KMS-11 (cell line): ENCODE measurements around the gene ASH1L.
"Not testable (repeated sequence)": the region's sequence is repeated elsewhere in the genome, so short reads cannot be mapped to it uniquely, and the experiment has no call there.

Experiments
- H2AFZ ChIP-seq: fragments of 200-600 bp; sonication (generic); 2 replicates; pipeline ENCODE4 v1.6.1; 2016; ENCODE audit warnings: antibody characterized with exemption, mixed run types, low read depth
- H3K27ac ChIP-seq: fragments of 200-600 bp; sonication (generic); 2 replicates; pipeline ENCODE4 v1.6.1; 2016; ENCODE audit warnings: mild to moderate bottlenecking, mixed run types
- H3K27me3 ChIP-seq: fragments of 200-600 bp; sonication (generic); 2 replicates; pipeline ENCODE4 v1.6.1; 2017; ENCODE audit warnings: mild to moderate bottlenecking, low read depth, mixed run types, moderate library complexity; ENCODE audit not compliant: insufficient read depth
- H3K36me3 ChIP-seq: fragments of 200-600 bp; sonication (generic); 2 replicates; pipeline ENCODE4 v1.6.1; 2017; ENCODE audit warnings: mild to moderate bottlenecking, mixed run types; ENCODE audit not compliant: insufficient read depth
- H3K4me1 ChIP-seq: fragments of 200-600 bp; sonication (generic); 2 replicates; pipeline ENCODE4 v1.6.1; 2016; ENCODE audit warnings: mild to moderate bottlenecking, low read depth, mixed run types; ENCODE audit not compliant: poor library complexity, severe bottlenecking
- H3K4me2 ChIP-seq: fragments of 200-600 bp; sonication (generic); 2 replicates; pipeline ENCODE4 v1.7.0; 2016; ENCODE audit warnings: mild to moderate bottlenecking, mixed run types
- H3K4me3 ChIP-seq: fragments of 200-600 bp; sonication (generic); IDR thresholded peaks from 2 replicates; pipeline ENCODE4 v1.6.1; 2017; ENCODE audit warnings: low read depth, low read length, mixed read lengths; ENCODE audit not compliant: insufficient read depth
- H3K79me2 ChIP-seq: fragments of 200-600 bp; sonication (generic); 2 replicates; pipeline ENCODE4 v1.6.1; 2016; ENCODE audit warnings: low read depth, mixed run types; ENCODE audit not compliant: insufficient read depth
- H3K9ac ChIP-seq: fragments of 200-600 bp; sonication (generic); 2 replicates; pipeline ENCODE4 v1.6.1; 2016; ENCODE audit warnings: mild to moderate bottlenecking, mixed run types
- H4K20me1 ChIP-seq: fragments of 200-600 bp; sonication (generic); 2 replicates; pipeline ENCODE4 v1.6.1; 2016; ENCODE audit warnings: mild to moderate bottlenecking, mixed run types; ENCODE audit not compliant: insufficient read depth
- CTCF ChIP-seq: fragments of 200-600 bp; sonication (generic); conservative IDR thresholded peaks from 2 replicates; pipeline ENCODE4 v1.6.1; 2017; ENCODE audit warnings: low read depth, mild to moderate bottlenecking, antibody characterized with exemption, low read length, moderate library complexity, mixed read lengths

The ASH1L gene

GRCh38 chr1:155607708-155608107 lies 45.1 kb upstream of the ASH1L start:
- Histone ChIP-seq H3K9ac (no peak overlapping the region), H4K20me1 (no peaks in the 10 kb centered on the region), H2AFZ (no peak overlapping the region), H3K4me1 (peaks cover 3% of the 10 kb centered on the region), H3K4me2 (no peak overlapping the region), H3K27ac (no peak overlapping the region), H3K4me3 (no peak overlapping the region), H3K27me3 (no peaks in the 10 kb centered on the region), H3K36me3 (peaks cover 7% of the 10 kb centered on the region; the same call in 1 of the 2 replicates), H3K79me2 (no peaks in the 10 kb centered on the region)
- TF ChIP-seq CTCF: no peak

- H3K4me2 ChIP-seq, H2AFZ ChIP-seq, H3K4me3 ChIP-seq: not testable (repeated sequence)
These were observed 37.4 kb upstream of the ASH1L start for GRCh38 chr1:155599828-155600572.

GRCh38 chr1:155598842-155599331 lies 36.3 kb upstream of the ASH1L start:
- H3K36me3 ChIP-seq: no peaks in the 10 kb centered on the region
- H3K27ac ChIP-seq: no peak overlapping the region
- H3K79me2 ChIP-seq: no peaks in the 10 kb centered on the region
- peaks cover 3% of the 10 kb centered on the region for H3K4me1 ChIP-seq
- no peaks in the 10 kb centered on the region for H4K20me1 ChIP-seq
- no peak for TF ChIP-seq CTCF
- no peak overlapping the region for H2AFZ ChIP-seq
- H3K9ac ChIP-seq: no peak overlapping the region
- no peak overlapping the region for H3K4me2 ChIP-seq
- no peak overlapping the region for H3K4me3 ChIP-seq
- no peaks in the 10 kb centered on the region for H3K27me3 ChIP-seq

More at GRCh38 chr1:155599828-155600572, 37.4 kb upstream of the ASH1L start:
- not testable (repeated sequence) for H3K27me3 ChIP-seq, H3K36me3 ChIP-seq, H3K4me1 ChIP-seq, H3K27ac ChIP-seq, H3K79me2 ChIP-seq, H4K20me1 ChIP-seq, H3K9ac ChIP-seq

- Histone ChIP-seq H3K27ac (no peak overlapping the region), H3K9ac (no peak overlapping the region), H2AFZ (no peak overlapping the region), H3K27me3 (no peaks in the 10 kb centered on the region), H3K79me2 (no peaks in the 10 kb centered on the region), H3K4me2 (no peak overlapping the region), H3K36me3 (no peaks in the 10 kb centered on the region), H3K4me1 (peaks cover 7% of the 10 kb centered on the region), H3K4me3 (no peak overlapping the region), H4K20me1 (no peaks in the 10 kb centered on the region)
- TF ChIP-seq CTCF: no peak
These were observed 34.3 kb upstream of the ASH1L start for GRCh38 chr1:155596864-155597263.

- H3K27ac ChIP-seq, H3K4me1 ChIP-seq, H3K79me2 ChIP-seq, H3K4me2 ChIP-seq, H3K36me3 ChIP-seq, H3K4me3 ChIP-seq, H3K9ac ChIP-seq, H2AFZ ChIP-seq, H4K20me1 ChIP-seq, H3K27me3 ChIP-seq: not testable (repeated sequence)
These were observed 33.4 kb upstream of the ASH1L start for GRCh38 chr1:155595877-155596474.
